Measurements from ENCODE around the gene TOMM34. TPM values are rescaled to one million over a fixed set of nuclear protein-coding genes. Genes with fewer than 3 reads are reported as not detected.

The TOMM34 gene
- total and polyA plus RNA-seq, 2 of the 13 experiments (the other 11 are each of a cell fraction or from before 2014, with no cell fraction given): 36.2 to 52.0 TPM

DNA sequence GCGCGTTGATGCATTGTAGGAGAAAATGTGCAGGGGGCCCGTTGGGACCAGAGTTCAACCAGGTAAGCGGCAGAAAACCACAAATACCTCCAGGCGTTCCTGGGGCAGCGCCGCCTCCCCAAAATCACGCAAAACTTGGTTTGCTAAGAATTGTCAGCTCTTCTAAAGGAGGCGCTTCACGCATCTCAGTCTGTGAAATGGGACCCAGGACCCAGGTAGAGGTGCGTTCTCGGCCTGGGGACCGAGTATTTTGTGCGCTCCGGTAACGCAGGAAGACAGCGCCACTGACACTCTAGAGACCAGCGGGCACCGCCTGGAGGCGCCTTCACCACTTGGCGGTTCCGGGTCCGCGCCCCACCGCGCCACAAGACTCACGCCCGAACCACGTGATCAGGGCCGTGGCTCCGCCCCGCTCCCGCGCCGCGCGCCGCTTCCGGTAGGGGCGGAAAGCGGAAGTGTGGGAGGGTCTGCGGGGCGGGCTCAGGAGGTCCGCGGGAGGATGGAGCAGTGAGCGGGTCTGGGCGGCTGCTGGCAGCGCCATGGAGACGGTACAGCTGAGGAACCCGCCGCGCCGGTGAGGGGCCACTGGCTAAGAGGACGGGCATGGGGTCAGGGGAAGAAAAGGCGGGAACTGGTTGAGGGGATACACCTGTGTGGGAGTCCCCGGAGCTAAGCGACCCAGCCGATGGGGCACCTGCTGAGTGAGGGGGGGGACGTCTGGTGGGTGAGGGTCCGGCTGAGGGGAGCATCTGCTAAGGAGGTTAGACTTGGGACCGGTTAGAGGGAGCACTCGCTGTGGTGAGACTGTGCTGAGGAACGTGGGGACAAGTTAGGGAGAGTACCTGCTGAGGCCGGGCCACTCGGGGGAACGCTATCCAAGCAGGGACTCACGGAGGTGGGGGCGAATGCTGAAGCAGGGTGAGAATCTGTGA, 6.1 kb upstream of the TOMM34 start, which contains the start of gene STK4 (continued):
- TF ChIP-seq SYNCRIP (IDR thresholded peaks at IDR 0.05; ENCODE audit: insufficient read depth, low read depth, low read length) (no peak), ZNF432 (CRISPR knock-in tag; IDR thresholded peaks at IDR 0.05; ENCODE audit: borderline replicate concordance) (no peak), ZNF337 (CRISPR knock-in tag; IDR thresholded peaks at IDR 0.05; ENCODE audit: borderline replicate concordance, low read depth) (peak; percentile 98), MAFF (IDR thresholded peaks at IDR 0.05; ENCODE audit: low read depth, low read length) (no peak), HIVEP1 (CRISPR knock-in tag; IDR thresholded peaks at IDR 0.05) (peak; percentile 96), NR1H2 (CRISPR knock-in tag; IDR thresholded peaks at IDR 0.05; ENCODE audit: borderline replicate concordance, low read depth) (no peak), SP2 (CRISPR knock-in tag; IDR thresholded peaks at IDR 0.05) (peak; percentile 86), SRY (CRISPR knock-in tag; IDR thresholded peaks at IDR 0.05) (peak; percentile 92), MIER3 (CRISPR knock-in tag; IDR thresholded peaks at IDR 0.05; ENCODE audit: borderline replicate concordance) (peak; percentile 90), ZNF772 (CRISPR knock-in tag; IDR thresholded peaks at IDR 0.05) (peak; percentile 99), BRCA1 (CRISPR knock-in tag; IDR thresholded peaks at IDR 0.05) (no peak; the same call in none of the 2 replicates), ZNF766 (CRISPR knock-in tag; IDR thresholded peaks at IDR 0.05; ENCODE audit: borderline replicate concordance) (peak; percentile 96), TCF7L2 (IDR thresholded peaks at IDR 0.05; ENCODE audit: low read depth, low read length) (no peak), MLLT10 (CRISPR knock-in tag; IDR thresholded peaks at IDR 0.05) (no peak), ZBTB38 (CRISPR knock-in tag; IDR thresholded peaks at IDR 0.05) (peak; percentile 95), ZMYM4 (CRISPR knock-in tag; IDR thresholded peaks at IDR 0.05) (peak; percentile 99)
- TF ChIP-seq, protein P1, sequence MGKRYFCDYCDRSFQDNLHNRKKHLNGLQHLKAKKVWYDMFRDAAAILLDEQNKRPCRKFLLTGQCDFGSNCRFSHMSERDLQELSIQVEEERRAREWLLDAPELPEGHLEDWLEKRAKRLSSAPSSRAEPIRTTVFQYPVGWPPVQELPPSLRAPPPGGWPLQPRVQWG (CRISPR knock-in tag; IDR thresholded peaks at IDR 0.05; ENCODE audit: borderline replicate concordance, low read depth): no peak
- TF ChIP-seq, protein P2, sequence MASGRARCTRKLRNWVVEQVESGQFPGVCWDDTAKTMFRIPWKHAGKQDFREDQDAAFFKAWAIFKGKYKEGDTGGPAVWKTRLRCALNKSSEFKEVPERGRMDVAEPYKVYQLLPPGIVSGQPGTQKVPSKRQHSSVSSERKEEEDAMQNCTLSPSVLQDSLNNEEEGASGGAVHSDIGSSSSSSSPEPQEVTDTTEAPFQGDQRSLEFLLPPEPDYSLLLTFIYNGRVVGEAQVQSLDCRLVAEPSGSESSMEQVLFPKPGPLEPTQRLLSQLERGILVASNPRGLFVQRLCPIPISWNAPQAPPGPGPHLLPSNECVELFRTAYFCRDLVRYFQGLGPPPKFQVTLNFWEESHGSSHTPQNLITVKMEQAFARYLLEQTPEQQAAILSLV (CRISPR knock-in tag; IDR thresholded peaks at IDR 0.05; ENCODE audit: borderline replicate concordance): peak; percentile 97
- TF ChIP-seq, protein P3, sequence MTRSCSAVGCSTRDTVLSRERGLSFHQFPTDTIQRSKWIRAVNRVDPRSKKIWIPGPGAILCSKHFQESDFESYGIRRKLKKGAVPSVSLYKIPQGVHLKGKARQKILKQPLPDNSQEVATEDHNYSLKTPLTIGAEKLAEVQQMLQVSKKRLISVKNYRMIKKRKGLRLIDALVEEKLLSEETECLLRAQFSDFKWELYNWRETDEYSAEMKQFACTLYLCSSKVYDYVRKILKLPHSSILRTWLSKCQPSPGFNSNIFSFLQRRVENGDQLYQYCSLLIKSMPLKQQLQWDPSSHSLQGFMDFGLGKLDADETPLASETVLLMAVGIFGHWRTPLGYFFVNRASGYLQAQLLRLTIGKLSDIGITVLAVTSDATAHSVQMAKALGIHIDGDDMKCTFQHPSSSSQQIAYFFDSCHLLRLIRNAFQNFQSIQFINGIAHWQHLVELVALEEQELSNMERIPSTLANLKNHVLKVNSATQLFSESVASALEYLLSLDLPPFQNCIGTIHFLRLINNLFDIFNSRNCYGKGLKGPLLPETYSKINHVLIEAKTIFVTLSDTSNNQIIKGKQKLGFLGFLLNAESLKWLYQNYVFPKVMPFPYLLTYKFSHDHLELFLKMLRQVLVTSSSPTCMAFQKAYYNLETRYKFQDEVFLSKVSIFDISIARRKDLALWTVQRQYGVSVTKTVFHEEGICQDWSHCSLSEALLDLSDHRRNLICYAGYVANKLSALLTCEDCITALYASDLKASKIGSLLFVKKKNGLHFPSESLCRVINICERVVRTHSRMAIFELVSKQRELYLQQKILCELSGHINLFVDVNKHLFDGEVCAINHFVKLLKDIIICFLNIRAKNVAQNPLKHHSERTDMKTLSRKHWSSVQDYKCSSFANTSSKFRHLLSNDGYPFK (CRISPR knock-in tag; IDR thresholded peaks at IDR 0.05; ENCODE audit: borderline replicate concordance): peak; percentile 96
- TF ChIP-seq, protein P4, sequence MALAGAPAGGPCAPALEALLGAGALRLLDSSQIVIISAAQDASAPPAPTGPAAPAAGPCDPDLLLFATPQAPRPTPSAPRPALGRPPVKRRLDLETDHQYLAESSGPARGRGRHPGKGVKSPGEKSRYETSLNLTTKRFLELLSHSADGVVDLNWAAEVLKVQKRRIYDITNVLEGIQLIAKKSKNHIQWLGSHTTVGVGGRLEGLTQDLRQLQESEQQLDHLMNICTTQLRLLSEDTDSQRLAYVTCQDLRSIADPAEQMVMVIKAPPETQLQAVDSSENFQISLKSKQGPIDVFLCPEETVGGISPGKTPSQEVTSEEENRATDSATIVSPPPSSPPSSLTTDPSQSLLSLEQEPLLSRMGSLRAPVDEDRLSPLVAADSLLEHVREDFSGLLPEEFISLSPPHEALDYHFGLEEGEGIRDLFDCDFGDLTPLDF (CRISPR knock-in tag; IDR thresholded peaks at IDR 0.05): peak; percentile 98
- TF ChIP-seq, protein P5, sequence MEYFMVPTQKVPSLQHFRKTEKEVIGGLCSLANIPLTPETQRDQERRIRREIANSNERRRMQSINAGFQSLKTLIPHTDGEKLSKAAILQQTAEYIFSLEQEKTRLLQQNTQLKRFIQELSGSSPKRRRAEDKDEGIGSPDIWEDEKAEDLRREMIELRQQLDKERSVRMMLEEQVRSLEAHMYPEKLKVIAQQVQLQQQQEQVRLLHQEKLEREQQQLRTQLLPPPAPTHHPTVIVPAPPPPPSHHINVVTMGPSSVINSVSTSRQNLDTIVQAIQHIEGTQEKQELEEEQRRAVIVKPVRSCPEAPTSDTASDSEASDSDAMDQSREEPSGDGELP (IDR thresholded peaks at IDR 0.05; ENCODE audit: borderline replicate concordance, low read depth): peak; percentile 92
- TF ChIP-seq, protein P6, sequence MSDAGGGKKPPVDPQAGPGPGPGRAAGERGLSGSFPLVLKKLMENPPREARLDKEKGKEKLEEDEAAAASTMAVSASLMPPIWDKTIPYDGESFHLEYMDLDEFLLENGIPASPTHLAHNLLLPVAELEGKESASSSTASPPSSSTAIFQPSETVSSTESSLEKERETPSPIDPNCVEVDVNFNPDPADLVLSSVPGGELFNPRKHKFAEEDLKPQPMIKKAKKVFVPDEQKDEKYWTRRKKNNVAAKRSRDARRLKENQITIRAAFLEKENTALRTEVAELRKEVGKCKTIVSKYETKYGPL (CRISPR knock-in tag; IDR thresholded peaks at IDR 0.05): no peak
